GM21619 (cell line): ENCODE results near the gene ZEB1.
"Not testable (repeated sequence)": the region's sequence is repeated elsewhere in the genome, so short reads cannot be mapped to it uniquely, and the experiment has no call there.

ENCODE experiments used
- ATAC-seq: cut with Tn5 transposase; IDR thresholded peaks from one replicate; pipeline ENCODE4 v1.9.1; 2021; ENCODE audit not compliant: unreplicated experiment

ZEB1 gene

DNA sequence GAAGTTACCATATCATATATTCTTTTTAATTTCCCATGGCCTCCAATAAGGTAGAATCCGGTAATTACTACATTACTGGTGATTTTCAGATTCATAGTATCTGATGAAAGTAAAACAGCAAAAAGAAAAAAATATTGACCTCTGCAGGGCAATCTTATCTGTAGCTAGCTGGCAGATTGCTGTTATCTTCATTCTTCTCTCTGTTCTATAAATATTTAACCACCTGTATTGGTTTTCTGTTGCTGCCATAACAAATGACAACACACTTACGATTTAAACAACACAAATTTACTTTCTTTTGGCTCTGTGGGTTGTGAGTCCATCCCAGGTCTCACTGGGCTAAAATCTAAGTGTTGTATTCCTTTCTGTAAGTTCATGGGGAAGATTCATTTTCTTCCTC lies 164.5 kb downstream of the ZEB1 start:
- ATAC-seq = no peak

DNA sequence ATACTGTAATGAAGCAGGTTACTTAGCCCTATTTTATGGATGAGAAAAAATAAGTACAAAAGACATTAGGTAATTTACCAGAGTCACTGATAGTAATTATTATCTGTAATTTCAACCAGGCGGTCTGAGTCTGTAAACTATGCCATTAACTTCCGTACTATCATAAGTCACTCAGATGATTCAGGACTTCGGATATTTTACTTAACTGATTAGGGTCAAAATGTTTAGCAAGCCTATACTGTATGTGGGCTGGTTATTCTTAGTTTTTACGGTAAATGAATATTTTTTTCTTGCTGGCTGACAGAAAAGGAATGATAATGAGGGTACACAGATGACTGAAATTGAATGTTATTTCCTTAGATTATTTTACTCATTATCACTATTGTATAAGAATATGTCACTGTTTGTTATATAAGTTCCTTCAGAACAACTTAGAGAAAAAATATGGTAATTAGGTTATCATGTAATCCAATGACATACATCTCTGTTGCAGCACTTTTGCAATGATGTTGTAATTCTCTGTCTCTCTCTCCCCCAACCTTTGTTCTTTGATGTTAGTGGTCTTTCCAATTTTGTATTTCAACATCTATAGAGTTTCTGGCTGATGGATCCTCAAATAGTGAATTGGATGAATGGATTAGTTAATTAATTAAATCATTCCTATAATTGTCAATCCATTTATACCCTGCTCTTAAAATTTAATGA lies 165.6 kb downstream of the ZEB1 start:
- ATAC-seq = no peak

DNA sequence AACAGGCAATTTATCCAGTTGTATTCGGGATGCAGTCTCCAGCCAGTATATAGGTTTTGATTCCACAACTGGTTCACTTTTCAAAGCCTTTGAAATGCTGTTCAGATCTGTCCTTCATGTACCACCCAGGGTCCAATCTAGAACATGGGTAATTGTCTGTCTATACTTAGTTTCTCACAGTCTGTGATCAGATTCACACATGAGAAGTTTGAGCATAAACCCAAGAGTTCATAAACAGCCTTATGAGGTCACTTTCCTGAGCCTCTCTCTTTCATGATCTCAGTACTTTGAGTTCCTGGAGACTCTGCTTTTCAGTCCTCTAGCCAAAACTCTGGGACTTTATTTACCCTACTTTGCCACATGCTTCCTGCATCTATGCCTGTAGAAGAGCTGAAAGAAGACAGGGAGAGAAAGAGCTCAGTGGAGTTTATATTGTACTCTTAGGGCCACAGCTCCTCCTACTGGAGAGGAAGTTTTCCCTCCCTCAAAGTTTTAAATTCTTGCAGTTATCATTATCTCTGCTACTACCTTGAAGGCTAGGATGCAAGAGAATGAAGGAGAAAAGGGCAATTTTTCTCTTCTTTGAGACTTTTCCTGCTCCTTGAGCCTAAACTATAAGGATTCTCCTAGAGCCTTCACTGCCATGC lies 172.0 kb downstream of the ZEB1 start:
- ATAC-seq = no peak

DNA sequence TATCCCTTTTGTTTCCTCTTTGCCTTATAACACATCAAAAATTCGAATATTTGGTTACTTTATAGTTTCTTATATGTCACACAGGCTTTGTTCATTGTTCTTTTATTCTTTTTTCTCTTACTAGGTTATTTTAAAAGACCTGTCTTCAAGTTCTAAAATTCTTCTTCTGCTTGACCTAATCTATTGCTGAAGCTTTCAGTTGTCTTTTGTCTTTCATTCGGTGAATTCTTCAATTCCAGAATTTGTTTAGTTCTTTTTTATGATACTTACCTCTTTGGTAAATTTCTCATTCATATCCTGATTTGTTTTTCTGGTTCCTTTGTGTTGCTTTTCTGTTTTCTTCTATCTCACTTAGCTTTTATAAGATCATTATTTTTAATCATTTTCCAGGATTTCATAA lies 188.4 kb downstream of the ZEB1 start:
- no peak for ATAC-seq

DNA sequence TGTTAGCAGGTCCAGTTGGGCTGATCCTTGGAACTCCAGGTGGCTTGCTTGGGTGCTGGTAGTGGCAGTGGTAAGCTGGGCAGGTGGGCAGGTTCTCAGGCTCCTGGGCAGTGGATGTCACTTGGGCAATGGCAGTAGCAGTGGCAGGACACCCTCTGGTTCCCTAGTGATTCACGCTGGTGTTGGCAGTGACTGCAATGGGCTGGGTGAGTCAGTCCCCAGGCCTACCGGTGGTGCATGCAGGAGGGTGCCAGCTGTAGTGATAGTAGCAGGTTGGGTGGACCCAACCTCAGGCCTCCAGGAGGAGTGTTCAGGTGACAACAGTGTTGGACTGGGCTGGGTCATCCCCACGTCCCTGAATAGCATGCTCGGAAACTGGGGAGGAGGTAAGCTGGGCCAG lies 189.2 kb downstream of the ZEB1 start:
- no peak for ATAC-seq

DNA sequence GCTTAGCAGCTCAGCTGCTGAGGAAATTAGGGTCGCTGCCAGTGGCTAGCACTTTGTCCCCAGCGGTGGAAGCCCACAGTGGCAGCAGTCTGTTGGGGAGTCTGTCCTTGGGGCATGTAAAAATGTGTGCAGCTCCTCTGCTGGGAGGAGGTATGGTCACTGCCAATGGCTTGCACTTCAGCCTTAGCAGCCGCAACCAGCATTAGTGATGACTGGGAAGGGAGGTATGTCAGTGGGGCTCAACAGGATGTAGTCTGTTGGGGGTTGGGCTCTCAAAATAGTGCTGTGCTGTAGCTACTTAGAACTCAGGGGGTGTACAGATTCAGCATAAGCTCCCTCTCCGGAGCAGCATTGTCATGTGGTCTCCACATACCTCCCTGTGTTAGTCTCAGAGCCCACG lies 189.9 kb downstream of the ZEB1 start:
- ATAC-seq = no peak

DNA sequence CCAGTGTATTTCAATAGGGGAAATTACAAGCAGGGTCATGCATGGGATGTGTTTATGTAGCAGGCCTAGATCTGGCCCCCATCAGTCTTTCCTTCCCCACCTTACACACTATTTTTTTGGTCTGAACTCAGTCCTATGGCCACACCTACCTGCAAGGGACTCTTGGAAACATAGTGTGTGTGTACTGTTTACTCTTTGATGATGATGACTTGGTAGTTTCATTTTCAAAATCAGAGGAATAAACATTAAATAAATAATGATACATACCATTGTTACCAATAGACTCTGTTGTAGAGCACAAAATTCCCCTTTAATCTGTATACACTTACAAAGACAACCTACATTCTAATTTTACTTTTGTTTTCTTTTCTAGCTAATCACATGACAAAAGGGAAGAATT lies 191.0 kb downstream of the ZEB1 start:
- ATAC-seq = no peak

DNA sequence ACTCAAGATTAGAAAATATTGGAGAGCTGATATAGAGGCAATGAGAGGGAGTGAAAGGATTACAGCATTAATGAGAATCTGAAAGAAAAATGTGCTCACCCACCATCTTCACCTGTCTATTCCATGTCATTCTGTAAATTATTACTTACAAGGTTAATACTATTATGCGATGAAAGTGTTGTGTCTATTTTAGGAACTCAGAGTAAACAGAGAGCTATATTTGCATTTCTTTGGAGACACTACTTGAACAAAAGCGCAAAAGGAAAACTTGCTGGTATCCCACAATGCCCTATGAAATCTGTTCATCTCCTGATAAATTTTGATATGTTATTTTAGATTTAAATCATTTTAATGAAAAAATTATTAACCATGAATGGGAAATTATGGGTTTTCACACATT lies 196.1 kb downstream of the ZEB1 start:
- ATAC-seq = no peak

DNA sequence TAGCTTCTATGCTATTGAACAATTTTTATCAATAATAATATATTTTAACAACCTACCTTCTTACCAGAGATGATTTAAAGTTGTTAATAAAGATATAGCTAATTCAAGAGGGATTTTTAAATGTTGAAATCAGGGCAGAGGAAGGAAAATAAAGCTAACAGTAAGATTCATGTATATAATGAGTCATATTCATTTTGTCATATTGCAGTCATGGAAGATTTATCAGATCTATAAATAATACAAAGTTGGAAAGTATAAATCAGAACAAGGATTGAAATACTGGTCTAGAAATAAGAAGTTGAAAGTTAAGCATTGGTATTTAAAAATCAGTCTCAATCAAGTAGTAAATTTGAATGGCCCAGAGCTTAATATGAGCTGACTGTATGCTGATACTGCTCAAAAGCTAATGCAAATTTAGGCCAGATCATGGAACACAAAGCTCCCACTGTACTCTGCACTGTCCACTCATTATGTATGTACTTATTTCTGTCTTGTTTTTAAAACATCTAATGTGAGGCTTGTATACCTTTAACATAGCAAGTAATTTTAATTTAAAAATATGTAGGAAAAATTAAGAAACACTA lies 196.9 kb downstream of the ZEB1 start:
- no peak for ATAC-seq

DNA sequence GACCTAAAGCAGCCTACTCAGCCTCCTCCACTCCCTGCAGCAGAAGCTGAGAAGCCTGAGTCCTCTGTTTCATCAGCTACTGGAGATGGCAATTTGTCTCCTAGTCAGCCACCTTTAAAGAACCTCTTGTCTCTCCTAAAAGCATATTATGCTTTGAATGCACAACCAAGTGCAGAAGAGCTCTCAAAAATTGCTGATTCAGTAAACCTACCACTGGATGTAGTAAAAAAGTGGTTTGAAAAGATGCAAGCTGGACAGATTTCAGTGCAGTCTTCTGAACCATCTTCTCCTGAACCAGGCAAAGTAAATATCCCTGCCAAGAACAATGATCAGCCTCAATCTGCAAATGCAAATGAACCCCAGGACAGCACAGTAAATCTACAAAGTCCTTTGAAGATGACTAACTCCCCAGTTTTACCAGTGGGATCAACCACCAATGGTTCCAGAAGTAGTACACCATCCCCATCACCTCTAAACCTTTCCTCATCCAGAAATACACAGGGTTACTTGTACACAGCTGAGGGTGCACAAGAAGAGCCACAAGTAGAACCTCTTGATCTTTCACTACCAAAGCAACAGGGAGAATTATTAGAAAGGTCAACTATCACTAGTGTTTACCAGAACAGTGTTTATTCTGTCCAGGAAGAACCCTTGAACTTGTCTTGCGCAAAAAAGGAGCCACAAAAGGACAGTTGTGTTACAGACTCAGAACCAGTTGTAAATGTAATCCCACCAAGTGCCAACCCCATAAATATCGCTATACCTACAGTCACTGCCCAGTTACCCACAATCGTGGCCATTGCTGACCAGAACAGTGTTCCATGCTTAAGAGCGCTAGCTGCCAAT lies 202.2 kb downstream of the ZEB1 start:
- ATAC-seq = no peak

DNA sequence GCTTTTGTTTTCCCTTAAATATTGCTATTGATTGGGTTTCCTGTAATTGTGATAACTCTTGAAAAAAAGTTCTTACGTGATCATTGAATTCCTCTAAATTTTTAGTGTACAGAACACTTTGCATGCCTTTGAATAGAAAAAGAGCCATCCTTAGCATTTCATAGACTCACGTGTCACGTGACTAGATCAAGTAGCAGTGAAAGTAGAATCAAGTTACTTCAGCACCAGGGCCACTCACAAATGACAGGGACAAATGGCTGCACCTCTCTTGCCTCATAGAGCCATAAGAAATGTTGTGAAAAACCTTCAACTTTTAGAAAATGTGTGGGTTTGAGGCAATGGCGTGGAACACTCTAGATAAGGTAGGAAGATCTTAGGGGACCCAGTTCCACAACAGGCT lies 203.8 kb downstream of the ZEB1 start:
- no peak for ATAC-seq

DNA sequence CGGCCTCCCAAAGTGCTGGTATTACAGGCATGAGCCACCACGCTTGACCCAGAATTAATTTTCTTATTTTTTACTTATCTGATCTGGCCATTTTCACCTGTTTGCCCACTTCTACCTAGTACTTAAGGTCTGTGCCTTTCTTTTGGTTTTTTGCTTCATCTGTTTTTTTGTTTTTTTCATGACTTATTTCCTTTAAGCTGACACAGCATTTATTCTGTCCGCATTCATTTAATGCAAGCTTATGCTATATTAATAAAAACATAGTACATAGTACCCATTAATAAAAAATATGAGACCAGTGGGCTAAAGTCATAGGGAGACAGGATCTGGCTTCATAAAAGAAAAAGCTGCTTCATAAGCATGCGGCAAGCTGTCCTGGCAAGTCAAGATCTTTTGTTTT lies 205.4 kb downstream of the ZEB1 start:
- ATAC-seq = no peak

DNA sequence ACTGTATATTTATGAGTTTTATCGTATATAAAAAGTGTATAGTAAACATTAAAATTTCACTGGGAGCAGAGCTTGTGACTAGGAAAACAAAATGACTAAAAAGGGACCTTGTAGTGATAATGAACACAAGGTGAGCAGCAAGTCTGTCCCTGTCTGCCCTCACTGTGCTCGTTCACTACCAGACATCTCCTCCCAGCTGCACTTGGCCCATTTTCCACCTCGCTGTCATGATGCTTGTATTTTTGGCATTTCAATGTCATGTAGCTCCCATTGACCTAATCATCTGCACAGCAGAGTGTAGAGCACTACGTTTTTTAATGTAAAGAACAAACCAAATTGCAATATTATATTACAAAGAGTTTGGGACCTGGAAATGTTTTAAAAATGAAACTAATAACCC lies 207.2 kb downstream of the ZEB1 start:
- ATAC-seq = no peak

DNA sequence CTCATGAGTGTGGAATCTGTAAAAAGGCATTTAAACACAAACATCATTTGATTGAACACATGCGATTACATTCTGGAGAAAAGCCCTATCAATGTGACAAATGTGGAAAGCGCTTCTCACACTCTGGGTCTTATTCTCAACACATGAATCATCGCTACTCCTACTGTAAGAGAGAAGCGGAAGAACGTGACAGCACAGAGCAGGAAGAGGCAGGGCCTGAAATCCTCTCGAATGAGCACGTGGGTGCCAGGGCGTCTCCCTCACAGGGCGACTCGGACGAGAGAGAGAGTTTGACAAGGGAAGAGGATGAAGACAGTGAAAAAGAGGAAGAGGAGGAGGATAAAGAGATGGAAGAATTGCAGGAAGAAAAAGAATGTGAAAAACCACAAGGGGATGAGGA lies 207.7 kb downstream of the ZEB1 start:
- ATAC-seq = no peak

DNA sequence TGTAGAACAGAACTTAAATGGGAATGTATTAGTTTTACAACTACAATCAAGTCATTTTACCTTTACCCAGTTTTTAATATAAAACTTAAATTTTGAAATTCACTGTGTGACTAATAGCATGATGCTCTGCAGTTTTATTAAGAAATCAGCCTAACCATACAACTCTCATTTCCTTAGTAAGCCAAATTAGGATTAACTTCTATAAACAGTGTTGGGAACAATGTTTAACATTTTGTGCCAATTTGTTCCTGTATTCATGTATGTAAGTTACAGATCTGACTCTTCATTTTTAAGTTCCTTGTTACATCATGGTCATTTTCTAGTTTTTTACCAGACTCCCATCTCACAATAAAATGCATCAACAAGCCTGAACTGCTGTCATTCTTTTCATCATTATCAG lies 209.8 kb downstream of the ZEB1 start:
- ATAC-seq = no peak

DNA sequence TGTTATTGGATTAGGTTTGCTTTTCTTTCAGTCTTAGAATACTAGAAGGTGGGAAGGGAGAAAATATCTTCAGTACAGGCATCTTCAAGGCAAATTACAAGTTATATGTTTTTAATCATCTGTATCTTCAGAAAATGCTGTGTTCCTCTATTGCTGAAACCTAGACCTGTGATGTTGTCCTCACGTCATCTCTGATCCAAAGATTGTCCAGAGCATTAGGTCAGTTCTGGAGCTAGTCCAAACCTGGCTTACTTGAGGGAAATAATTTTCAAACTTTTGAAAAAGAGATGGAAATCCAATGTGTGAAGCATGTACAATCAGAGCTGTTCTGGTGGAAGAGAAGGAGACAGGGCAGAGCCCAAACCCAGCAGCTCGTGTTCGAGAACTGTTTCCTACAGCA lies 217.3 kb downstream of the ZEB1 start:
- no peak for ATAC-seq

DNA sequence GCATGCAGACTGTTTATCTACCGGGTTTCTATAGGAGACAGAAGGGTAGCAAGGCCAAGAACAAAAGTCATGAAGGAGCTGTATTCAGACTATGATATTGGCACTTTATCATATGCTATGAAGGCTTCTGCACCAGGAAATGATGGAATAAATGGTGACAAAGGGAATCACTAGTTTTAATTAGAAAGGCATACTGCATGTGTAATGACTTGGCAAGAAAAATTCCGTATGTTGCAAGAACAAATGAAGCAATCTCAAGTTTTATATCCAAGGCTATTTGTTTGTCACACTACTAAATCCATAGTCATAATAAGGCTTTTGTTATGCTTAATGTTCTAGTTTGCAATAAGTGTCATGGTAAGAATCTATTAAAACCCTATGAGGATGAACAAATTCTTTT lies 230.9 kb downstream of the ZEB1 start:
- no peak for ATAC-seq

DNA sequence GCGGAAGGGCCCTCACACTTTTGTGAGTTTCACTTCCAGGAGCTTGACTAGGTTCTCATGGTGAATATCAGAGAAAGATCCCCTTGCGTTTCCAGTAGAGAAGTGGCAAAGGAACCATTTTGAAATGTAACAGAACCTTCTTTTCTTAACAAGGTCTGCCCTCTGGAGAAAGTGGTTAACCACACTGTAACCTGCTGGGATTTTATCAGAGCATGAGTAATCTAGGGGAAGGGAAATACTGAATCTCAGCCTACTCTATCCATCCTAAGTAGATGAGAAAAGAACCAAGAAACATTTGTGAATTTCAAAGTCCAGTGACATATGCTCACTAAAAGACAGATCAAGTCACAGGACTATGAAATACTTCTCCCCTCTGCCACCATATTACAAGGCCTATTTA lies 235.5 kb downstream of the ZEB1 start:
- no peak for ATAC-seq

DNA sequence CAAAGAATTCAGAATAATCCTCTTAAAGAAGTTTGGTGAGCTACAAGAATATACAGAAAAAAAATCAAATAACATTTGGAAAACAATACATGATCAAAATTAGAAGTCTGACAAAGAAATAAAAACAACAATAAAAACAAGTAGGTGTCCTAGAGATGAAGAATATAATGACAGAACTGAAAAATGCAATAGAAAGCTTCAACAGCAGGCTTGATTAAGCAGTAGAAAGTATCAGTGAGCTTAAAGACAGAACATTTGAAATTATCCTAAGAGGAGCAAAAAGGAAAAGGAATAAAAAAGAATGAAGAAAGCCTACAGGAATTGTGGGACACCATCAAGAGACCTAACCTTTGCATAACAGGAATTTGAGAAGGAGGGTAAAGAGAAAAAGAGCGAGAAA lies 238.8 kb downstream of the ZEB1 start:
- ATAC-seq = no peak

DNA sequence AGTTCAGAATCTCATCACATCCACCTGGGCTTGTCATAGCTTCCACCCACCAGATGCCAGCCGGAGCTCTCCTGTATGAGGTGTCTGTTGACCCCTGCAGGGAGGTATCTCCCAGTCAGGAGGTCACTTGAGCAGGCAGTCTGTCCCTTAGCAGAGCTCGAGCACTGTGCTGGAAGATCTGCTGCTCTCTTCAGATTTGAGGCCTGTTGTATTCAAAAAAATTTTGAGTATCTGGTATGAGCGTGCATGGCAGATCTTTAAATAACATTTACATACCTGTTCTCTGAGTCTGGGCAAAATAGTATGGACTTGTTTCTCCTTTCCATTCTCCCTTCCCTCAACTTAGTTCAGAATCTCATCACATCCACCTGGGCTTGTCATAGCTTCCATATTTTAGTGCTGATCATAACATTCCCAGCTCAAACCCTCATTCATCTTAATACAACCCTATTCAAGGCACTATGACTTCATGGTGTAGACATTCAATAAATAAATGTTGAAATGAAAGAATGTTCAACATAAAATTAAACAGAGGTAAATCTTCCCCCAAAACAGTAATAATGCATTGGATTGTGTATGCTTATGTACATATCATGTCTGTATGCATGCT lies 249.3 kb downstream of the ZEB1 start:
- not testable (repeated sequence) for ATAC-seq

DNA sequence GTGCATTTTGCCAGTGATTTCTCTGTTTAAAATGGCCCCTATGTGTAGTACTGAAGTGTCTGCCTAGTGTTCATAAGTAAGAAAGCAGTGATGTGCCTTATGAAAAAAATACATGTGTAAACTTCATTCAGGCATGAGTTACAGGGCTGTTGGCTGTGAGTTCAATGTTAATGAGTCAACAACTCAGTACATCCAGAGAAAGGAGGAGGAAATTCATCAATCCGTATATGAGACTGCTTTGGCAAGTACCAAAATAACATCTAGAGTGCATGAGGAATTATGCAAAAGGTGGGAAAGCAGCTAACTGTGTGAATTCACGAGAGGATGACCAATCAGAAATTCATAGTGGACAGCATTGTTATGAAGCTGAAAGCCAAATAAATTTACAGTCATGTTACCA lies 255.6 kb downstream of the ZEB1 start:
- no peak for ATAC-seq
